Activated CD8-positive, alpha-beta memory T cell treated with anti-CD3 and anti-CD28 coated beads, Interleukin-2, amount 10 ng/mL, durations not matched to agents 7 days and 5 days (primary cell): ENCODE measurements around the gene CLSTN3. TPM values are rescaled to one million over a fixed set of nuclear protein-coding genes. Genes with fewer than 3 reads are reported as not detected.

Experiments used
- ATAC-seq: fragments of 150-1000 bp; cut with Tn5 transposase; one replicate; pipeline ENCODE4 v1.10.0; 2021; ENCODE audit warnings: moderate library complexity
- CTCF ChIA-PET: fragments of 350-600 bp; sonication (Branson Sonifier 250); formaldehyde crosslinking; loops from one replicate; lab custom pipeline; 2021; ENCODE audit warnings: antibody characterized with exemption; lab: Charles Lee
- DNase-seq: peaks from one replicate; pipeline ENCODE4 v3.0.0-alpha.2; 2020
- H3K27ac Mint-ChIP-seq: one replicate; pipeline ENCODE4 v1.8.0; 2021; ENCODE audit warnings: mild to moderate bottlenecking, mixed read lengths
- H3K27me3 Mint-ChIP-seq: one replicate; pipeline ENCODE4 v1.8.0; 2021; ENCODE audit warnings: mixed read lengths
- H3K36me3 Mint-ChIP-seq: one replicate; pipeline ENCODE4 v1.8.0; 2021; ENCODE audit warnings: mild to moderate bottlenecking, mixed read lengths
- H3K4me1 Mint-ChIP-seq: one replicate; pipeline ENCODE4 v1.8.0; 2021; ENCODE audit warnings: mixed read lengths
- H3K4me3 Mint-ChIP-seq: one replicate; pipeline ENCODE4 v1.8.0; 2021; ENCODE audit warnings: mild to moderate bottlenecking, moderate library complexity, mixed read lengths
- H3K9me3 Mint-ChIP-seq: one replicate; pipeline ENCODE4 v1.8.0; 2022; ENCODE audit warnings: low read depth, mixed read lengths
- total RNA-seq, 2 experiments: library from RNA; stranded (reverse); gene quantifications; one replicate each; pipeline ENCODE4 v1.2.3, GENCODE V29; 2021

The CLSTN3 gene
- total RNA-seq, 2 experiments from 2014 or later = 71.9 to 109 TPM

DNA sequence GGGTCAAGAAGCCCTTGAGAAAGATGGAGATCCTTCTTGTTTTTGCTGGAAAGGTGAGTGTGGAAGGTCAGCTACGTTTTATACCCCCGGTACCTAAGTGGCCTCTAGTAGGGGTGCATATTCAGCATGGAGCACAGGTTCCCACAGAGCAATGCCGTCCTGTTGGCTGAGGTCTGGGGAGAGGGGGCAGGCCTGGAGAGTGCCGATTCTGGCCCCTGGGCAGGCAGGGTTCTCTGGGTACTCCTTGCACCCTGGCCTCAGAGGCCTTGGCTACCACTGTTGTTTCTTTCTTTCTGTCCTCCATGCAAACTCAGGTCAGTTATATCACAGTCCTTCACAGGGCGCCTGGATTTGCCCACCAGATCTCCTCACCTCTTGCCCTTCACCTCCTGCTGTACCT, 10.0 kb upstream of the CLSTN3 start:
- DNase-seq = no peak
- no peak overlapping the region for H3K4me3 Mint-ChIP-seq
- H3K36me3 Mint-ChIP-seq = peaks cover 6% of the 10 kb centered on the region
- no peaks in the 10 kb centered on the region for H3K9me3 Mint-ChIP-seq
- ATAC-seq = no peak
- no peak overlapping the region for H3K27ac Mint-ChIP-seq
- H3K27me3 Mint-ChIP-seq = no peaks in the 10 kb centered on the region
- H3K4me1 Mint-ChIP-seq = no peaks in the 10 kb centered on the region
- CTCF ChIA-PET = interaction anchor here (1.8 to 2.3 kb wide), 2 partner anchors 12 to 21 kb away, joined by 3 to 13 read pairs; partner anchors contain the start of gene C1RL

DNA sequence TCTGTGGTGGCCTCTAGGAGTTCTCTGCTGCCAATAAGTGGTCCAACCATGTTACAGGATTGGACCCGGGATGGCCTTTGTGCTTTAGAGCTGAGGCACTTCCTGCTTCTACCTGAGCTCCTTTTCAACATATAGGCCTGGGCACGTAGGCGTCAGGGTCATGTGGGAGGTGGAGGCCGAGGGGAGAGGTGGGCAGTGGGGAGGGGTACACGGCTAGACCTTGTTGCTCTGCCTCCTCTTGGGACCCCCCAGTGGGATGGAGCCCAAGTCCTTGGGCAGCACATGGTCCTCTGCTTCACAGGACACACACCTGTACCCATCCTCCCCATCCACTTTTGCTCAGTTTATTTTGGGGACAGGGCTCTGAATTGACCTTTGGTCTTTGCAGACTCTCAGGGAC, 8.8 kb upstream of the CLSTN3 start:
- no peak for DNase-seq
- no peak overlapping the region for H3K4me3 Mint-ChIP-seq
- no peaks in the 10 kb centered on the region for H3K9me3 Mint-ChIP-seq
- no peak overlapping the region for H3K27ac Mint-ChIP-seq
- CTCF ChIA-PET = interaction anchor here (1.8 kb wide), 1 partner anchor 19 kb away, joined by 3 read pairs; no protein-coding TSS in a partner anchor
- no peaks in the 10 kb centered on the region for H3K27me3 Mint-ChIP-seq
- peaks cover under 1% of the 10 kb centered on the region for H3K36me3 Mint-ChIP-seq
- no peaks in the 10 kb centered on the region for H3K4me1 Mint-ChIP-seq
- ATAC-seq = no peak

DNA sequence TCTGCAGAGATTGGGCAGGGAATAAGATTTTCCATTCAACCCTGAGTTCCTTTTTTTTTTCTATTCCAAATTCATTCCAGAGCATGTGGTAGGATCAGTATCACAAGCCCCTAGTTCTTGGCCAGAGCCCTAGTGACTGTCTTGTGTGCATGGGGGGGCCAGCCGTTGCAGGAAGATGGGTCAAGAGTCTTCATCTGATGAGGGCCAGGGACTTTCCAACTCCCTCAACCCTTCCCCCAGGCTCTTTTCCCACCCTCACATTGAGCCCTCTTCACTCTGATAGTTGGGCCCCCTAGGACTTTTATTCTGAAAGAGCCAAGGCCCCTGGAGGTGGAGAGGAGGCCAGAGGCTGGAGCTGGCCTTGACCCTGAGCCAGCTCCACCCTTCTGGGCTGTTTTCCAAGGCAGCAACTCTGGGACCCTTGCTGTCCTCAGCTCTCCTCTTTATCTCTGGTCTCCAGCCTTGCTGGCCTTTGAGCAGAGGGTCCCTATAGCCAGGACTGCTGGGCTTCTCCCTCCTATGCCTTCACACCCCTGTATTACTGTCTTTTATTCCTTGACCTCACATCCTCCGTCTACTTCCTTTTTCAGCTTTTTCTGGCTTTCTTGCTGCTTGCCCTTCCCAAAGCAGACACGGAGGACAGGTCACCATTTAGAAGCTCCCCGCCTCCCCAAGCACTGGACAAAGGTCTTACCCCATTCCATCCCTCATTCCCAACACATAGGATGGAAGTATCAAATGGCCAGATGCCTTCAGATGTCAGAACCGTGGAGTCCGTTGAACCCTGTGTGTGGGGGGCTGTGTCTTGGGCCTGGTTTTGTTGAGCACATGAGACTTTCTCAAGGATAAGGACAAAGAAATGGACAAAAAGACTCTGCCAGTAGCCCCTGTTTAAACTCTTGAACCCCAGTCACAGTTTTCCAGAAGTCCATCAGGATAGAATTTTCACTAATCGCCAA, 7.1 kb upstream of the CLSTN3 start:
- H3K27me3 Mint-ChIP-seq = no peaks in the 10 kb centered on the region
- H3K4me1 Mint-ChIP-seq = peaks cover 3% of the 10 kb centered on the region
- H3K36me3 Mint-ChIP-seq = no peaks in the 10 kb centered on the region
- ATAC-seq (no peak), DNase-seq (no peak)
- no peak overlapping the region for H3K4me3 Mint-ChIP-seq
- CTCF ChIA-PET = interaction anchor here (1.3 to 1.6 kb wide), 3 partner anchors 13 to 148 kb away, joined by 3 to 7 read pairs (median 3); no protein-coding TSS in a partner anchor
- H3K9me3 Mint-ChIP-seq = no peaks in the 10 kb centered on the region
- H3K27ac Mint-ChIP-seq = no peak overlapping the region

DNA sequence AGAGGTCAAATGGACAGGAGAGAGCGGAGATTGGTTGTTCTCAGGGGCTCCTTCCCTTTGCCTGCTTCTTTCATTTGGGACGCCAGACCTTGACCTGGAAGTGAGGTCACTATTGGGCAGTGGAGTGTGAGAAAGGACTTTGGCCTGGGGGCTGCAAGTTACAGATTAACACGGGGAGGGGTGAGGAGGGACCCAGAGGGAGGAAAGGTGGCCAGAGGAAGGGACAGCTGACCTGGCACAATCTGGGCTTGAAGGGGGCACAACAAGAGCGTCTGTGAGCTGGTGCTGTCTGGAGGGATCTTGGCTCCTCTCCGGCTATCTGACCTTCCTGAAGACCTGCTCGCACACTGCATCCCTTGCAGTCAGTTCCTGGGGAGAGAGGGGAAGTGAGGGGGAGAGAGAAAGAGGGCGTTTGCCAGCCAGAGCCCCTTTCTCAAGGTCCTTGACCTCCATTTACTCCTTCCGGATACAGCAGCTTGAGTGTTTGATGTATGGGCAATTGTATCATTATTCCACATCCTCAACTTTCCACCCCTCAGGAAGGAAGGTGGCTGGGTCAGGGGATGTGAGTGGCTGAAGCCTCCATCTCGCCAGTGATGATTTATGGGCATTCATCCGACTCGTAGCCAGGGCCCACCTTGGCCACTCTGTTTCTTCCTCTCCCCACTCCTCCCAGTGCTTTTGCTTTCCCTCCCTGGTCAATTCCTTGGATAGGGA, 6.2 kb upstream of the CLSTN3 start:
- no peak for DNase-seq
- Mint-ChIP-seq H3K27ac (no peak overlapping the region), H3K27me3 (no peaks in the 10 kb centered on the region), H3K9me3 (no peaks in the 10 kb centered on the region), H3K36me3 (no peaks in the 10 kb centered on the region), H3K4me3 (no peak overlapping the region), H3K4me1 (peaks cover 5% of the 10 kb centered on the region)
- CTCF ChIA-PET = interaction anchor here (1.3 to 2.1 kb wide), 4 partner anchors 11 to 149 kb away, joined by 3 to 10 read pairs (median 5); no protein-coding TSS in a partner anchor
- ATAC-seq = no peak

DNA sequence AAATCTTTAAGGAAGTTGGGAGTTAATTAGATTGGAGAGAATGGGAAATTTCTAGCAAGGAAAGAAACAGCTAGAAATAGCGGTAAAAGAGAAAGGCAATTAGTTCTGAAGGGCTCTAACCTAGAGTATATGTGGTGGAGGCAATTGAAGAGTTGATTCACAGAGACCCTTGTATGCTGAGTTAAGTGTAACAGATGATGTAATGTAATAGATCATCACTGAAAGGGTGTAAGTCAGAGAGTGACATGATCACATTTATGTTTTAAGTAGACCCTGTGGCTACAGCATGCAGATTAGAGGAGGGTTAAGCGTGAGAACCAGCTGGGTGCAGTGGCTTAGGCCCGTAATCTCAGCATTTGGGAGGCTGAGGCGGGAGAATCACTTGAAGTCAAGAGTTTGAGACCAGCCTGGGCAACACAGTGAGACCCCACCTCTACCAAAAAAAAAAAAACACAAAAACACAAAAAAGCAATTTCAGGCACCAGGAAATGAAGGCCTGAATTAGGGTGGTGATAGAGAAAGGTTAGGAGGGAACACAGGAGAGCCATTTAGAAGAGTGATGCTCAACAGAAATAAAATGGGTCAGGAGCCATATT, 4.4 kb upstream of the CLSTN3 start:
- Mint-ChIP-seq H3K4me1 (peaks cover 14% of the 10 kb centered on the region), H3K36me3 (no peaks in the 10 kb centered on the region), H3K27me3 (no peaks in the 10 kb centered on the region), H3K4me3 (no peak overlapping the region), H3K27ac (no peak overlapping the region), H3K9me3 (no peaks in the 10 kb centered on the region)
- ATAC-seq (no peak), DNase-seq (no peak)
- CTCF ChIA-PET = interaction anchor here (0.9 to 2.1 kb wide), 4 partner anchors 12 to 20 kb away, joined by 3 to 10 read pairs (median 4); no protein-coding TSS in a partner anchor

DNA sequence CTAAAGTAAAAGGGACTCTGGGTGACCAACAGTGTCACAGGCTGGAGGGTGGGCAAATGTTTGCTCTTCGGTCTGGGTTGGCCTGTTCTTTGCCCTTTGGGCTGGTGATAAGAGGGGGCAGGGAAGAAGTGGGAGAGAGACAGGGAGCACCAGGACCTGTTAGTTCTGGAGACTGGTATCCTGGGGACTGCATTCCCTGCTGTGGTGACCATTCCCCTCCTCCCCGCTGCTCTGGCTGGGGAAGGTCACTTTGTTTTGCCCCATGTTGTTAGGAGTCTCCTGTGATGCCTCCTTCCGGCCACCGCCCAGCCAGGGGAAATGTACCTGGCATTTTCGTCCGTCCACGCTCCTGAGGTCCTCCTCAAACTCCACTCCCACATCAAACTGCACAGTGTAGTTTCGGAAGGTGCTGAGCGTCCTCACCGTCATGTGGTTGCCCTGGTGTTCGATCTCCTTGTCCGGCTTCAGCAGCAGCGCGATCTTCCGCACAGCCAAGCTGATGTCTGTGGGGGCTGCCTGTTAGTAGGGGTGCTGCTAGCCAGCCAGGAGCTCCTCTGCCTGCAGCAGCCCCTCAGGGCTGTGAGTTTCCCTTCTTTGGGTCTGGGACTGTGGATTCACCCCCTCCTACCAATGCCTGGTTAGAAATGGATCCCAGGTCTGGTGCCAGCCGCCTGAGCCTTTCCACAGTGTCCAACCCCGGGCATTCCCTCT, 2.1 kb upstream of the CLSTN3 start:
- H3K36me3 Mint-ChIP-seq = peaks cover 7% of the 10 kb centered on the region
- H3K27me3 Mint-ChIP-seq = no peaks in the 10 kb centered on the region
- no peak overlapping the region for H3K27ac Mint-ChIP-seq
- H3K9me3 Mint-ChIP-seq = no peaks in the 10 kb centered on the region
- no peak for ATAC-seq
- H3K4me1 Mint-ChIP-seq = peaks cover 36% of the 10 kb centered on the region
- CTCF ChIA-PET = interaction anchor here (1.2 kb wide), 1 partner anchor 15 kb away, joined by 4 read pairs; no protein-coding TSS in a partner anchor
- no peak for DNase-seq
- peak overlapping the region; percentile 95 for H3K4me3 Mint-ChIP-seq

DNA sequence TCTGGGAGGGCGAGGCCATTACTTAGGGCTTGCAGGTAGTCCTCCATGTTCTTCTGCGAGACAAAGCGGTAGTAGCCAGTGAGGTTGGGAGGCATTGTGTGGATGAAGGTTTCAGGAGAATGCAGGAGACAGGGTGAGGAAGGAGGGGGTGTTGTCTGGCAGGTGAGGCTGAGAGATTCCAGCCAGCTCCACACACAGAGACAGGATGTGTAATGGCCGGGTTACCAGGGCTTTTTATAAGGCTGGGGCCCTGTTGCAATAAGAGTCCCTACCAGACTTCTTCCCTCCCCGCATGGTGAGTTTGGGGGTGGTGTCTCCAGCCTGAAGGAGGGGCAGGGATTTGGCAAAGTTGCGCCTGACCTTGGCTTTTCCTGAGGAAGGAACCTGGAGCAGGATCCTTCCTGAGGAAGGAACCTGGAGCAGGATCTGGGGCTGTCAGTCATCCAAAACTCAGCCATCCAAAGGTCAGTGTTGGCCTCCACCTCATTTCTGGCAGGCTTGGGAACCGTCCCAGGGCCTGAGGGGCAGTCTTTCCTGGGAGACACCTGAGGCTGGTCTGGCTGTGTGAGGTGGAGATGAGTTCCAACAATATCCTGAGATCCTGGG, 1.4 kb upstream of the CLSTN3 start, which contains the start of gene RBP5:
RBP5 (minus strand) TSS at position 209 of the 606 bp plus-strand sequence; CDS start at position 95, 114 bp downstream.
- peak within 1 kb of the TSS; percentile 95 for H3K4me3 Mint-ChIP-seq
- CTCF ChIA-PET = interaction anchor here (1.0 to 1.2 kb wide), 2 partner anchors 16 to 17 kb away, joined by 4 read pairs; no protein-coding TSS in a partner anchor
- peak within 1 kb of the TSS; percentile 87 for H3K27ac Mint-ChIP-seq
- H3K4me1 Mint-ChIP-seq = peaks cover 38% of the 10 kb centered on the region
- H3K27me3 Mint-ChIP-seq = no peaks in the 10 kb centered on the region
- DNase-seq = no peak
- no peaks in the 10 kb centered on the region for H3K9me3 Mint-ChIP-seq
- ATAC-seq = no peak
- H3K36me3 Mint-ChIP-seq = peaks cover 12% of the 10 kb centered on the region

DNA sequence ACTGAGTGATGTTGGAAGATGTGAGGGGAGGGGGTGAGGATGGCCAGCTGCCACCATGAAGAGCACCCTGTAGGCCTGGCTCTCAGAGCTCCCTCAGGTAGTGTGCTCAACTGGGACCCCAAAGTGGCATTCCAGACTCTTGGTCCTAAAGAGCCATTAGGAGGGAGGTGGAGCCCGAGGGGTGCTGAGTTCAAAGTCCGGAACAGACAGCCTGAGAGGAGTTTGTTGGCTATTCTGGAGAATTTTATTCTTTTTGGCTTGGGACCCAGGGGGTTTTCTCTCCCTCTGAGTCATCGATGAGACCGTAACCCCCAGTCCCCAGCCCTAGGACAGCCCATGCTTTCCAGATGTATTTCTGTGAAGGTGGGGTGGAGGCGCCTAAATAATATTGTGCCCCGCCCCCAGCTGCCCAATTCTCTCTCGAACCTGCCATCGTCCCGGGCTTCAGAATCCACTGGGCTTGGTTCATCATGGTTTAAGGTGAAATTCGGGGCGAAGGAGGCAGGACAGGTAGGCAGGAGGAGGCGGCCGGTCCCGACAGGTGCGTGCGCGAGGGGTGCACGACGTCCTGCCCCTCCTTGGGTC, 792 bp upstream of the CLSTN3 start:
- Mint-ChIP-seq H3K9me3 (no peaks in the 10 kb centered on the region), H3K4me3 (peak overlapping the region; percentile 95), H3K4me1 (peaks cover 38% of the 10 kb centered on the region), H3K27me3 (no peaks in the 10 kb centered on the region), H3K27ac (peak overlapping the region; percentile 87), H3K36me3 (peaks cover 14% of the 10 kb centered on the region)
- ATAC-seq (no peak), DNase-seq (no peak)
- CTCF ChIA-PET = interaction anchor here (0.6 to 2.5 kb wide), 4 partner anchors 16 to 20 kb away, joined by 4 to 9 read pairs (median 4); partner anchors contain the start of gene C1RL

DNA sequence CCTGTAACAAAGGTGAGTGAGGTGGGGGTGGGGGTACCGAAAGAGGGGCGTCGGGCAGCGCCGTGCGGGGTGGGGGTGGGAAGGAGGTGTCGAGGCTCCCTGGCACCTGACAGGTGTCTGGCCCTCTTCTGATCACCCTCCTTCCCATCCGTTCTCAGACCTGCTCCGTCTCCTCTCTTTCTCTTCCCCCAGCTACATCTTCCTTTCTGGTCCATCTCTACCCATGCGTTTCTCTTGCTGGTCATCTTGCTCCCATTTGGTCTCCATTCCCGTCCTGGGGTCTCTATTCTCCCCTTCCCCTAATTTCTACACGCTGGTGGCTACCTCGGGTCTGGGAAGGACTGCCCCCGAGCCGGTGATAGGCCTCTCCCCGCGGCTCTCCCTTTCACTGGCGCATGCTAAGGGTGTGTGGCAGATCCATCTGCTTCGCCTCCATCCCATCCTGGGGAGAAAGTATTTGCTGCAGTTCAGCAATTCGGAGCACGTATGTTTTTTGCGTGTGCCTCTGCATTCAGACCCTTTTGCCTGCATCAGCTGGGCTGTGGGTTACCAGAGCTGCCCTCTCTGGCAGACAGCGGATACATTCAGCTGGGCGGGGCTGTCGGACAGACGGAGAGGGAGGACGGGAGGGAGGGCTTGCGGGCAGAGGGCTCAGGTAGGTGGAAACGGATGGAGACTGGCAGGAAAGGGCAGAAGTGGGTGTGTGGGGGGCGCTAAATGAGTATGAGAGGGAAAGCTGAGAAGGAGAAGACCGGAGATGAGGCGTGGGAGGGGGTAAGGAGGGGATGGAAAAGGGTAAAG, 730 bp downstream of the CLSTN3 start:
- no peaks in the 10 kb centered on the region for H3K9me3 Mint-ChIP-seq
- ATAC-seq (peak; percentile 58), DNase-seq (peak; percentile 88)
- CTCF ChIA-PET = interaction anchor here (0.6 to 2.5 kb wide), 6 partner anchors 14 to 174 kb away, joined by 3 to 10 read pairs (median 3); partner anchors contain the start of gene C1RL
- peaks cover 28% of the 10 kb centered on the region for H3K36me3 Mint-ChIP-seq
- H3K27ac Mint-ChIP-seq = peak overlapping the region; percentile 87
- H3K27me3 Mint-ChIP-seq = no peaks in the 10 kb centered on the region
- peak overlapping the region; percentile 95 for H3K4me3 Mint-ChIP-seq
- H3K4me1 Mint-ChIP-seq = peaks cover 38% of the 10 kb centered on the region

DNA sequence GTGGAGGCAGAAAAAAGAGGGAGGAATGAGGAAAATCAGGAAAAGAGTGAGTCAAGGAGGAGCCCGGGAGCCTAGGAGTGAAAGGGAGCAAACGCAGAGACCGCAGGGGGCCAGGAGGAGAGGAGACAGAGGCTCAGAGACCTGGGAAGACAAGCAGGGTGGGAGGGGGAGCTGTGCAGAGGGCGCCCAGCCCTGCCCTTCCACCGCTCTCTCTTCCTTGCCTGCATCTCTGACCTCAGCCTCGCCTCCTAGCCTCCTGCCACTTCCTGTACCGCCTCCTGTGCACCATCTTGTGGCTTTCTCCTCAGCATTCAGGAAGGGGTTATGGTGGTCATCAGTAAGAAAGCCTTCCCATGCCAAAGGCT, 1.3 kb downstream of the CLSTN3 start:
- peak; percentile 59 for ATAC-seq
- H3K4me3 Mint-ChIP-seq = peak overlapping the region; percentile 95
- no peaks in the 10 kb centered on the region for H3K9me3 Mint-ChIP-seq
- peaks cover 32% of the 10 kb centered on the region for H3K36me3 Mint-ChIP-seq
- CTCF ChIA-PET = interaction anchor here (0.6 to 2.5 kb wide), 6 partner anchors 13 to 174 kb away, joined by 3 to 10 read pairs (median 3); no protein-coding TSS in a partner anchor
- peak overlapping the region; percentile 87 for H3K27ac Mint-ChIP-seq
- H3K27me3 Mint-ChIP-seq = no peaks in the 10 kb centered on the region
- DNase-seq = peak; percentile 88
- H3K4me1 Mint-ChIP-seq = peaks cover 38% of the 10 kb centered on the region
